SU-DHL-6 (cell line): ENCODE measurements around the gene NT5DC1.

ENCODE experiments used
- H2AFZ ChIP-seq: fragments of 200-600 bp; sonication (generic); 2 replicates; pipeline ENCODE4 v1.6.1; 2014; ENCODE audit warnings: low read depth, mild to moderate bottlenecking, moderate library complexity, mixed read lengths, antibody characterized with exemption, low read length; ENCODE audit not compliant: severe bottlenecking
- H3F3A ChIP-seq: fragments of 200-600 bp; shearing (Covaris generic); 2 replicates; pipeline ENCODE4 v1.6.0; 2016; ENCODE audit warnings: antibody characterized with exemption, mild to moderate bottlenecking; ENCODE audit not compliant: insufficient read depth
- H3K27ac ChIP-seq: fragments of 200-600 bp; sonication (generic); 2 replicates; pipeline ENCODE4 v1.5.1; 2016; ENCODE audit warnings: low read depth, mild to moderate bottlenecking, low read length, moderate library complexity, mixed read lengths
- H3K27me3 ChIP-seq: fragments of 200-600 bp; sonication (generic), shearing (Covaris generic); 2 replicates; pipeline ENCODE4 v1.6.0; 2014; ENCODE audit warnings: mild to moderate bottlenecking, low read length
- H3K36me3 ChIP-seq: fragments of 200-600 bp; sonication (generic); 2 replicates; pipeline ENCODE4 v1.6.1; 2014; ENCODE audit warnings: mild to moderate bottlenecking, low read length, mixed read lengths
- H3K4me2 ChIP-seq: fragments of 300-600, 200-600 bp; shearing (Covaris generic), sonication (generic); 2 replicates; pipeline ENCODE4 v1.6.0; 2014; ENCODE audit warnings: low read length, low read depth, mild to moderate bottlenecking; ENCODE audit not compliant: poor library complexity, severe bottlenecking
- H3K4me3 ChIP-seq: fragments of 200-600 bp; sonication (generic); 2 replicates; pipeline ENCODE4 v1.5.1; 2014; ENCODE audit warnings: antibody characterized with exemption, low read length, mild to moderate bottlenecking, mixed read lengths; ENCODE audit not compliant: insufficient read depth, poor library complexity, severe bottlenecking
- H3K79me2 ChIP-seq: fragments of 200-600 bp; sonication (generic); 2 replicates; pipeline ENCODE4 v1.6.1; 2014; ENCODE audit warnings: mild to moderate bottlenecking, low read length, moderate library complexity; ENCODE audit not compliant: insufficient read depth
- H3K9ac ChIP-seq: fragments of 200-600 bp; sonication (generic); 2 replicates; pipeline ENCODE4 v1.7.0; 2014; ENCODE audit warnings: mild to moderate bottlenecking, low read length
- H3K9me2 ChIP-seq: fragments of 200-600 bp; sonication (generic); replicated peaks from 2 replicates; pipeline ENCODE4 v1.6.1; 2014; ENCODE audit warnings: low read length; ENCODE audit not compliant: insufficient read depth
- H3K9me3 ChIP-seq: fragments of 200-600 bp; sonication (generic); 2 replicates; pipeline ENCODE4 v1.6.1; 2014; ENCODE audit warnings: low read length, mixed read lengths; ENCODE audit not compliant: insufficient read depth
- H4K20me1 ChIP-seq: fragments of 200-600 bp; sonication (generic); 2 replicates; pipeline ENCODE4 v1.6.1; 2014; ENCODE audit warnings: low read depth, mild to moderate bottlenecking, antibody characterized with exemption, low read length, moderate library complexity, mixed read lengths
- EZH2phosphoT487 ChIP-seq: fragments of 200-600 bp; sonication (generic), shearing (Covaris generic); conservative IDR thresholded peaks from 2 replicates; pipeline ENCODE4 v1.6.1; 2018; ENCODE audit warnings: mild to moderate bottlenecking, antibody characterized with exemption, low read length, moderate library complexity, mixed read lengths
- TF ChIP-seq, protein P1 (sequence below): fragments of 200-600 bp; sonication (generic); IDR thresholded peaks from one replicate; pipeline ENCODE4 v1.5.1; 2017; ENCODE audit warnings: antibody characterized with exemption, mild to moderate bottlenecking, low read length, moderate library complexity; ENCODE audit not compliant: insufficient read depth, poor library complexity, severe bottlenecking

Gene NT5DC1

DNA sequence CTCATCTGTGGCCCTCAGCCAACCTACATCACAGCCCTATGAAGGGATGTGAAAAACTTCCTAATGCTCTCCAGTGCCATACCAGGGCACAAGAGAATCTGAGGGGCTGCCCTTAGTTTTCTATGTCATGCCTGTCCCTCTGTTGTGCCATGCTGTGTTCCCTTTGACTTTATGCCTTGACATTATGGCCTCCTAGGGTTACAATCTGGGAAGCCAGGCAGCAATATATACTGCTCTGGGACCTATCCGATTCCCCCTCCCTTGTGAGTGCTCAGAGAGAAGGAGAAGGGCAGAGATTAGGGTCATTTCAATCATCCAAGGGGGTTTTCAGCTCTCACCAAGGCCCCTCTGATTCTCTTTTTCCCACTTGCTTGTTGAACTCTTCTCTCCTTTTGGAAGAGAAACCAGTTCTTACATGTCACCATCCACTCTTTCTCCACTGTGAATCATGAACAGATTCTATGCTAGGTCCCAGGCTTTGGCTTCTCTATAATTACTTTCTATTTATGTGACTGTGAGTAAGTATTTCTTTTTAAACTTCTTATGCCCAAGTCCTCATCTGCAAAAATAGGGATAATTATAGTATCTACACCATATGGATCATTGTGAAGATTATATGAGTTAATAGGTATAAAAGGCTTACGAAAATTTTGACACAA, 25.8 kb upstream of the NT5DC1 start:
- no peaks in the 10 kb centered on the region for H4K20me1 ChIP-seq
- no peak for TF ChIP-seq EZH2phosphoT487
- TF ChIP-seq, protein P1, sequence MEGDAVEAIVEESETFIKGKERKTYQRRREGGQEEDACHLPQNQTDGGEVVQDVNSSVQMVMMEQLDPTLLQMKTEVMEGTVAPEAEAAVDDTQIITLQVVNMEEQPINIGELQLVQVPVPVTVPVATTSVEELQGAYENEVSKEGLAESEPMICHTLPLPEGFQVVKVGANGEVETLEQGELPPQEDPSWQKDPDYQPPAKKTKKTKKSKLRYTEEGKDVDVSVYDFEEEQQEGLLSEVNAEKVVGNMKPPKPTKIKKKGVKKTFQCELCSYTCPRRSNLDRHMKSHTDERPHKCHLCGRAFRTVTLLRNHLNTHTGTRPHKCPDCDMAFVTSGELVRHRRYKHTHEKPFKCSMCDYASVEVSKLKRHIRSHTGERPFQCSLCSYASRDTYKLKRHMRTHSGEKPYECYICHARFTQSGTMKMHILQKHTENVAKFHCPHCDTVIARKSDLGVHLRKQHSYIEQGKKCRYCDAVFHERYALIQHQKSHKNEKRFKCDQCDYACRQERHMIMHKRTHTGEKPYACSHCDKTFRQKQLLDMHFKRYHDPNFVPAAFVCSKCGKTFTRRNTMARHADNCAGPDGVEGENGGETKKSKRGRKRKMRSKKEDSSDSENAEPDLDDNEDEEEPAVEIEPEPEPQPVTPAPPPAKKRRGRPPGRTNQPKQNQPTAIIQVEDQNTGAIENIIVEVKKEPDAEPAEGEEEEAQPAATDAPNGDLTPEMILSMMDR, result no peak
- no peak overlapping the region for H3K4me2 ChIP-seq
- no peaks in the 10 kb centered on the region for H3K27me3 ChIP-seq
- no peaks in the 10 kb centered on the region for H3K36me3 ChIP-seq
- no peak overlapping the region for H3K27ac ChIP-seq
- H3K9me2 ChIP-seq, result no peaks in the 10 kb centered on the region
- no peaks in the 10 kb centered on the region for H3K9me3 ChIP-seq
- no peak overlapping the region for H2AFZ ChIP-seq
- H3F3A ChIP-seq, result no peaks in the 10 kb centered on the region
- no peak overlapping the region for H3K4me3 ChIP-seq
- H3K9ac ChIP-seq, result no peak overlapping the region
- no peaks in the 10 kb centered on the region for H3K79me2 ChIP-seq

DNA sequence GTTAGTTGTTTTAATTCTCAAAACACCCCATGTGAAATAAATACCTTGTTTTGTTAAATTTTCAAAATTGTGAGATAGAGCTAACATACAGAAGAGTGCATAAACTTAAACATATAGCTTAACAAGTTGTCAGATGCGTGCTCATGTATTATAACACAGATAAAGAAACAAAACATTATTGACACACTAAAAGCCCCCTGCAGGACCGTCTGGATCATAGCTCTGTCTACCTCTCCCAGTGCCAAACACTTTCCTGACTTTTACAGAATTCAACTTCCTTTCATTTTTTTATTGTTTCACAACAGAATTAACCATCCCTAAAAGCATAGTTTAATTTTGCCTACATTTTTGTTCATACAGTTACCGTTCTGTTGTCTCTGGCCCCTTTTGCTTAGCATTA, 22.1 kb upstream of the NT5DC1 start:
- no peak for TF ChIP-seq EZH2phosphoT487
- TF ChIP-seq, protein P1, result no peak
- Histone ChIP-seq H3K4me3 (no peak overlapping the region), H3K79me2 (no peaks in the 10 kb centered on the region), H2AFZ (no peak overlapping the region), H3K36me3 (no peaks in the 10 kb centered on the region), H3K4me2 (no peak overlapping the region), H3F3A (no peaks in the 10 kb centered on the region), H3K27me3 (no peaks in the 10 kb centered on the region), H4K20me1 (no peaks in the 10 kb centered on the region), H3K9ac (no peak overlapping the region), H3K27ac (no peak overlapping the region), H3K9me2 (no peaks in the 10 kb centered on the region), H3K9me3 (no peaks in the 10 kb centered on the region)

DNA sequence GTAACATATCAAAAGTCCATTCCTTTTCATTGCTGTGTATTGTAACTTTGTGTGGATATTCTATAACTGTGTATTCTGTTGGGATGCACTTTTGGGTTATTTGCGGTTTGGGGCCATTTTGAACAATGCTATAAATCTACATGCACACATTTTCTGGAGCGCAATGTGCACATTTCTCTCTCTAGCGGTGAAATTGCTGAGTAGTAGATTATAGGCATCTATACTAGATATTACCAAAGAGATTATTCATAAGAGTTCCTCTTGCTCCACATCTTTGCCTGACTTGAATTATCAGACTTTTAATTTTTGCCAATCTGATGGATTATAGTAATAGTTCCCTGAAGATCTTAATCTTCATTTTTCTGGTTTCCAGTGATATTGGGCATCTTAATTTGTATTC, 21.7 kb upstream of the NT5DC1 start:
- no peaks in the 10 kb centered on the region for H3K36me3 ChIP-seq
- H3K9me3 ChIP-seq, result no peaks in the 10 kb centered on the region
- no peak overlapping the region for H3K4me2 ChIP-seq
- TF ChIP-seq EZH2phosphoT487, result no peak
- TF ChIP-seq, protein P1, result no peak
- H3K9me2 ChIP-seq, result no peaks in the 10 kb centered on the region
- no peak overlapping the region for H3K4me3 ChIP-seq
- H2AFZ ChIP-seq, result no peak overlapping the region
- no peaks in the 10 kb centered on the region for H3K79me2 ChIP-seq
- no peak overlapping the region for H3K27ac ChIP-seq
- no peaks in the 10 kb centered on the region for H3K27me3 ChIP-seq
- H3F3A ChIP-seq, result no peaks in the 10 kb centered on the region
- no peaks in the 10 kb centered on the region for H4K20me1 ChIP-seq
- H3K9ac ChIP-seq, result no peak overlapping the region
